ENCODE measurements around the gene DOCK2. TPM values are rescaled to one million over a fixed set of nuclear protein-coding genes. Genes with fewer than 3 reads are reported as not detected.

DOCK2 gene
- total RNA-seq, 1 experiment from 2014 or later = not detected

GRCh38 chr5:169942181-169942580 lies 305.1 kb downstream of the DOCK2 start:
- Mint-ChIP-seq H3K36me3 (ENCODE audit: insufficient read depth, unreplicated experiment) (no peaks in the 10 kb centered on the region), H3K9me3 (ENCODE audit: low read depth, unreplicated experiment) (no peaks in the 10 kb centered on the region), H3K4me1 (ENCODE audit: low read depth, unreplicated experiment) (no peaks in the 10 kb centered on the region), H3K27ac (ENCODE audit: unreplicated experiment) (no peak overlapping the region), H3K27me3 (ENCODE audit: unreplicated experiment) (peaks cover 84% of the 10 kb centered on the region), H3K4me3 (ENCODE audit: low read depth, unreplicated experiment) (no peak overlapping the region)
- TF ChIP-seq, protein P1, sequence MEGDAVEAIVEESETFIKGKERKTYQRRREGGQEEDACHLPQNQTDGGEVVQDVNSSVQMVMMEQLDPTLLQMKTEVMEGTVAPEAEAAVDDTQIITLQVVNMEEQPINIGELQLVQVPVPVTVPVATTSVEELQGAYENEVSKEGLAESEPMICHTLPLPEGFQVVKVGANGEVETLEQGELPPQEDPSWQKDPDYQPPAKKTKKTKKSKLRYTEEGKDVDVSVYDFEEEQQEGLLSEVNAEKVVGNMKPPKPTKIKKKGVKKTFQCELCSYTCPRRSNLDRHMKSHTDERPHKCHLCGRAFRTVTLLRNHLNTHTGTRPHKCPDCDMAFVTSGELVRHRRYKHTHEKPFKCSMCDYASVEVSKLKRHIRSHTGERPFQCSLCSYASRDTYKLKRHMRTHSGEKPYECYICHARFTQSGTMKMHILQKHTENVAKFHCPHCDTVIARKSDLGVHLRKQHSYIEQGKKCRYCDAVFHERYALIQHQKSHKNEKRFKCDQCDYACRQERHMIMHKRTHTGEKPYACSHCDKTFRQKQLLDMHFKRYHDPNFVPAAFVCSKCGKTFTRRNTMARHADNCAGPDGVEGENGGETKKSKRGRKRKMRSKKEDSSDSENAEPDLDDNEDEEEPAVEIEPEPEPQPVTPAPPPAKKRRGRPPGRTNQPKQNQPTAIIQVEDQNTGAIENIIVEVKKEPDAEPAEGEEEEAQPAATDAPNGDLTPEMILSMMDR (IDR thresholded peaks at IDR 0.05; ENCODE audit: unreplicated experiment) = no peak
- no TSS peak for BruUV-seq (replicated peaks)
- no peak for DNase-seq
- CTCF ChIA-PET = no interaction called here
- intact Hi-C loops (cut with micrococcal nuclease; ENCODE audit: unreplicated experiment) = no loop called here

- Mint-ChIP-seq H3K36me3 (ENCODE audit: insufficient read depth, unreplicated experiment) (no peaks in the 10 kb centered on the region), H3K27ac (ENCODE audit: unreplicated experiment) (no peak overlapping the region), H3K4me1 (ENCODE audit: low read depth, unreplicated experiment) (no peaks in the 10 kb centered on the region), H3K27me3 (ENCODE audit: unreplicated experiment) (peaks cover 81% of the 10 kb centered on the region), H3K9me3 (ENCODE audit: low read depth, unreplicated experiment) (no peaks in the 10 kb centered on the region), H3K4me3 (ENCODE audit: low read depth, unreplicated experiment) (no peak overlapping the region)
- no peak for DNase-seq
- TF ChIP-seq, protein P1 (IDR thresholded peaks at IDR 0.05; ENCODE audit: unreplicated experiment) = no peak
- BruUV-seq (replicated peaks) = no TSS peak
- CTCF ChIA-PET = interaction anchor here (0.6 kb wide), 1 partner anchor 275 kb away, joined by 3 read pairs; no protein-coding TSS in a partner anchor
- intact Hi-C loops (cut with micrococcal nuclease; ENCODE audit: unreplicated experiment) = no loop called here
These were observed 306.0 kb downstream of the DOCK2 start for GRCh38 chr5:169943026-169943425.

DNA sequence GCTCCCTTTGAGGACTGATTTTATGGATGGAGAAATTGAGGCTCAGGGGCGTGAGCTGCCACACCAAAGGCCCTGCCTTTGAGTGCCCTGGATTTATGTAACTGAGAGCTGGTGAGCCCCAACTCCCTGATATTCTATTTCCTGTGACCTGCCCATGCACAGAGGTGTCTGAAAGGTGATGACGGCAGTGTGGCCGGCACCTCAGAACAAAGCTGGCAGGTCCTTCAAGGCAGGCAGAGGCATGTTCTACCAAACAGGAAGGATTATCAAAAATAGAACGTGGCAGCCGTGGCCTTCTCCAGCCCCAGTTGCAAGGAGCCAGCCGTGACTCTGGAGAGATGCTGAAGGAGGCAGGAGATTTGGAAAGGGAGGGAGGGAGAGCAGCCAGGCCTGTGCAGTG lies 307.0 kb downstream of the DOCK2 start:
- H3K36me3 Mint-ChIP-seq (ENCODE audit: insufficient read depth, unreplicated experiment) = no peaks in the 10 kb centered on the region
- no TSS peak for BruUV-seq (replicated peaks)
- H3K4me3 Mint-ChIP-seq (ENCODE audit: low read depth, unreplicated experiment) = no peak overlapping the region
- H3K27me3 Mint-ChIP-seq (ENCODE audit: unreplicated experiment) = peaks cover 78% of the 10 kb centered on the region
- CTCF ChIA-PET = no interaction called here
- DNase-seq = no peak
- intact Hi-C loops (cut with micrococcal nuclease; ENCODE audit: unreplicated experiment) = no loop called here
- no peaks in the 10 kb centered on the region for H3K4me1 Mint-ChIP-seq (ENCODE audit: low read depth, unreplicated experiment)
- H3K27ac Mint-ChIP-seq (ENCODE audit: unreplicated experiment) = no peak overlapping the region
- TF ChIP-seq, protein P1 (IDR thresholded peaks at IDR 0.05; ENCODE audit: unreplicated experiment) = no peak
- H3K9me3 Mint-ChIP-seq (ENCODE audit: low read depth, unreplicated experiment) = no peaks in the 10 kb centered on the region

- peaks cover 78% of the 10 kb centered on the region for H3K27me3 Mint-ChIP-seq (ENCODE audit: unreplicated experiment)
- H3K27ac Mint-ChIP-seq (ENCODE audit: unreplicated experiment) = no peak overlapping the region
- TF ChIP-seq, protein P1 (IDR thresholded peaks at IDR 0.05; ENCODE audit: unreplicated experiment) = no peak
- CTCF ChIA-PET = no interaction called here
- no peak overlapping the region for H3K4me3 Mint-ChIP-seq (ENCODE audit: low read depth, unreplicated experiment)
- H3K36me3 Mint-ChIP-seq (ENCODE audit: insufficient read depth, unreplicated experiment) = no peaks in the 10 kb centered on the region
- no peak for DNase-seq
- BruUV-seq (replicated peaks) = no TSS peak
- no peaks in the 10 kb centered on the region for H3K9me3 Mint-ChIP-seq (ENCODE audit: low read depth, unreplicated experiment)
- intact Hi-C loops (cut with micrococcal nuclease; ENCODE audit: unreplicated experiment) = no loop called here
- no peaks in the 10 kb centered on the region for H3K4me1 Mint-ChIP-seq (ENCODE audit: low read depth, unreplicated experiment)
These were observed 308.0 kb downstream of the DOCK2 start for GRCh38 chr5:169944922-169945680.

Data from Calu3 (cell line).